ENCODE results near the gene ADK. TPM values are rescaled to one million over a fixed set of nuclear protein-coding genes. Genes with fewer than 3 reads are reported as not detected.

Gene ADK
- total and polyA plus RNA-seq, 2 donors (not counting 3 experiments of a cell fraction or from before 2014, with no cell fraction given) = 11.7 to 46.5 TPM

GRCh38 chr10:74510594-74510993 lies 359.6 kb downstream of the ADK start:
- H3K27me3 ChIP-seq (ENCODE audit: control insufficient read depth in 2 of 2, insufficient read depth in 2 of 2, low read length in 2 of 2) = no peaks in the 10 kb centered on the region
- DNase-seq (ENCODE audit: low read depth, low spot score) (no peak), FAIRE-seq (no peak)
- no peak overlapping the region for H3K27ac ChIP-seq (ENCODE audit: insufficient read depth, low read depth, low read length)
- H3K9me1 ChIP-seq (replicated peaks; ENCODE audit: control insufficient read depth, extremely low read depth, insufficient read depth, low read length) = no peaks in the 10 kb centered on the region
- H3K9ac ChIP-seq (replicated peaks; ENCODE audit: extremely low read depth, insufficient read depth, low read length) = no peak overlapping the region
- no peak overlapping the region for H3K4me2 ChIP-seq (ENCODE audit: insufficient read depth, low read length)
- ChIA-PET CTCF (no interaction called here), POLR2A (no interaction called here)
- H2AFZ ChIP-seq (ENCODE audit: low read depth, low read length) = no peak overlapping the region
- no peaks in the 10 kb centered on the region for H3K4me1 ChIP-seq (ENCODE audit: control insufficient read depth, extremely low read depth, insufficient read depth, low read length)
- H3K79me2 ChIP-seq (ENCODE audit: control insufficient read depth, insufficient read depth, low read length) = peaks cover 31% of the 10 kb centered on the region
- no peaks in the 10 kb centered on the region for H3K36me3 ChIP-seq (ENCODE audit: control insufficient read depth in 2 of 2, extremely low read depth in 1 of 2, insufficient read depth in 2 of 2, low read length in 2 of 2)
- dilution Hi-C loops (cut with MboI; ENCODE audit: extremely low pct_ligation_motif_present, low sequenced_read_pairs) = no loop called here
- H4K20me1 ChIP-seq (replicated peaks; ENCODE audit: control insufficient read depth, extremely low read depth, insufficient read depth, low read length) = no peaks in the 10 kb centered on the region
- no TSS peak for BruUV-seq (replicated peaks)
- H3K4me3 ChIP-seq (replicated peaks in 1 of 3; ENCODE audit: insufficient read depth in 1 of 3, low read depth in 1 of 3, low read length in 3 of 3) = no peak overlapping the region
- peaks cover 3% of the 10 kb centered on the region for H3K9me3 ChIP-seq (replicated peaks; ENCODE audit: control insufficient read depth, insufficient read depth, low read length)
- TF ChIP-seq MAX (IDR thresholded peaks at IDR 0.05; ENCODE audit: insufficient read depth, insufficient read length) (no peak), MYC (IDR thresholded peaks at IDR 0.05; ENCODE audit: low read depth, low read length) (no peak), GATA2 (IDR thresholded peaks at IDR 0.05; ENCODE audit: insufficient read depth, insufficient read length, low read depth, low read length) (no peak), POLR2AphosphoS5 (IDR thresholded peaks at IDR 0.05; ENCODE audit: insufficient read depth, low read depth, low read length) (no peak), POLR2A (IDR thresholded peaks at IDR 0.05; ENCODE audit: low read depth, low read length) (no peak), FOS (IDR thresholded peaks at IDR 0.05; ENCODE audit: borderline replicate concordance, insufficient read depth, low read length) (no peak), CTCF (IDR thresholded peaks at IDR 0.05; ENCODE audit: extremely low read depth in 1 of 2, insufficient read depth in 1 of 2, low read depth in 1 of 2, low read length in 2 of 2) (no peak), JUN (IDR thresholded peaks at IDR 0.05; ENCODE audit: borderline replicate concordance, insufficient read depth, insufficient read length, low read depth) (no peak), EZH2 (IDR thresholded peaks at IDR 0.05; ENCODE audit: borderline replicate concordance, low read depth, low read length, severe bottlenecking) (no peak)
- intact Hi-C loops (cut with micrococcal nuclease) = no loop called here

Measured in endothelial cell of umbilical vein (primary cell).